Prostate gland (tissue), 2 donors: ENCODE measurements around the gene CRTC1.

Source experiments
- POLR2A ChIP-seq: fragments of 450-650 bp; IDR thresholded peaks from one replicate; pipeline ENCODE4 v1.6.1; 2016; ENCODE audit warnings: antibody characterized with exemption, mild to moderate bottlenecking
- POLR2AphosphoS5 ChIP-seq: sonication (generic); formaldehyde crosslinking; IDR thresholded peaks from one replicate; pipeline ENCODE4 v1.6.1; 2017; ENCODE audit warnings: antibody characterized with exemption
- TF ChIP-seq, protein P1 (sequence below), 4 experiments: fragments of 200-600 bp in 2 of 4; fragments of 450-650 bp in 2 of 4; sonication (generic) in 2 of 4; IDR thresholded peaks; 1 replicate in 3 of 4; 2 replicates in 1 of 4; pipeline ENCODE4 v1.5.1; 2016 to 2019; ENCODE audit warnings: antibody characterized with exemption in 4 of 4, mild to moderate bottlenecking in 2 of 4, moderate library complexity in 2 of 4

DNA sequence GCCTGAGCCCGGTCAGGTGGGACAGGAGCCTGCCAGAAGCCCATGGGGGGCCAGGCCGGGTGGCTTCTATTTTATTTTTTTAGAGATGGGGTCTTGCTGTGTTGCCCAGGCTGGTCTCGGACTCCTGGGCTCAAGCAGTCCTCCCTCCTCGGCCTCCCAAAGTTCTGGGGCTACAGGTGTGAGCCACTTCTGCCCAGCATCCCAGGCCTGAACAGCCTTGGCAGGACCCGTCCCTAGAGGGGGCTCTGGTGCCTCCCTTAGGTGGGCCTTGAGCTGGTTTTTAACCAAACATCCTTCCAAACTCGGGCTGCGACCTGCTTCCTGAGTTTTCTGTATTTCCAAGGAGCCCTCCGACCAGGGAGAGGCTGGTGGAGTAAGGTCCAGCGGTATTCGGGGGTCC is 97.2 kb downstream of the CRTC1 start:
- TF ChIP-seq, protein P1, sequence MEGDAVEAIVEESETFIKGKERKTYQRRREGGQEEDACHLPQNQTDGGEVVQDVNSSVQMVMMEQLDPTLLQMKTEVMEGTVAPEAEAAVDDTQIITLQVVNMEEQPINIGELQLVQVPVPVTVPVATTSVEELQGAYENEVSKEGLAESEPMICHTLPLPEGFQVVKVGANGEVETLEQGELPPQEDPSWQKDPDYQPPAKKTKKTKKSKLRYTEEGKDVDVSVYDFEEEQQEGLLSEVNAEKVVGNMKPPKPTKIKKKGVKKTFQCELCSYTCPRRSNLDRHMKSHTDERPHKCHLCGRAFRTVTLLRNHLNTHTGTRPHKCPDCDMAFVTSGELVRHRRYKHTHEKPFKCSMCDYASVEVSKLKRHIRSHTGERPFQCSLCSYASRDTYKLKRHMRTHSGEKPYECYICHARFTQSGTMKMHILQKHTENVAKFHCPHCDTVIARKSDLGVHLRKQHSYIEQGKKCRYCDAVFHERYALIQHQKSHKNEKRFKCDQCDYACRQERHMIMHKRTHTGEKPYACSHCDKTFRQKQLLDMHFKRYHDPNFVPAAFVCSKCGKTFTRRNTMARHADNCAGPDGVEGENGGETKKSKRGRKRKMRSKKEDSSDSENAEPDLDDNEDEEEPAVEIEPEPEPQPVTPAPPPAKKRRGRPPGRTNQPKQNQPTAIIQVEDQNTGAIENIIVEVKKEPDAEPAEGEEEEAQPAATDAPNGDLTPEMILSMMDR (IDR thresholded peaks at IDR 0.05): no peak
- no peak for TF ChIP-seq POLR2A
- TF ChIP-seq POLR2AphosphoS5: no peak
